Globus pallidus (tissue), 1 donor: ENCODE results near the gene PLAU.

Experiments used
- DNase-seq: peaks from one replicate; pipeline ENCODE4 v3.0.0-alpha.2; 2015; ENCODE audit warnings: low spot score

The PLAU gene

DNA sequence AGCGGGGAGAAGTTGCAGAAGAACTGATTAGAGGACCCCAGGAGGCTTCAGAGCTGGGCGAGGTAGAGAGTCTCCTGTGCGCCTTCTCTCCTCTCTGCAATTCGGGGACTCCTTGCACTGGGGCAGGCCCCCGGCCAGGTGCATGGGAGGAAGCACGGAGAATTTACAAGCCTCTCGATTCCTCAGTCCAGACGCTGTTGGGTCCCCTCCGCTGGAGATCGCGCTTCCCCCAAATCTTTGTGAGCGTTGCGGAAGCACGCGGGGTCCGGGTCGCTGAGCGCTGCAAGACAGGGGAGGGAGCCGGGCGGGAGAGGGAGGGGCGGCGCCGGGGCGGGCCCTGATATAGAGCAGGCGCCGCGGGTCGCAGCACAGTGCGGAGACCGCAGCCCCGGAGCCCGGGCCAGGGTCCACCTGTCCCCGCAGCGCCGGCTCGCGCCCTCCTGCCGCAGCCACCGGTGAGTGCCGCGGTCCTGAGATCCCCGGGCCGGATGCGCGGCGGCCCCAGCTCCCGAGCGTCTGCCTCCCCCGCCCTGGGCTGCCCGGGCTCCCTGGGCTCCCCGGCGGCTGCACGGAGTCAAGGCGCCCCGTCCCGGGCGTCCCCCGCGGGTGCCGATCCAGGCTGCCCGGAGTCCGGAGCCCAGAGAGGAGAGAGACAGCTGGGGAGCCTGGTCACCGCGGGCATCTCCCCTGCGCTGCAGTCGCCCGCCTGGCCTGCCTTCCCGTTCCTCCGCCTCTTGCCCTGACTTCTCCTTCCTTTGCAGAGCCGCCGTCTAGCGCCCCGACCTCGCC, at the start of gene PLAU:
PLAU (plus strand) TSS at position 369 of the 789 bp plus-strand sequence. CDS start 424 bp downstream, outside the sequence.
- DNase-seq = no peak

DNA sequence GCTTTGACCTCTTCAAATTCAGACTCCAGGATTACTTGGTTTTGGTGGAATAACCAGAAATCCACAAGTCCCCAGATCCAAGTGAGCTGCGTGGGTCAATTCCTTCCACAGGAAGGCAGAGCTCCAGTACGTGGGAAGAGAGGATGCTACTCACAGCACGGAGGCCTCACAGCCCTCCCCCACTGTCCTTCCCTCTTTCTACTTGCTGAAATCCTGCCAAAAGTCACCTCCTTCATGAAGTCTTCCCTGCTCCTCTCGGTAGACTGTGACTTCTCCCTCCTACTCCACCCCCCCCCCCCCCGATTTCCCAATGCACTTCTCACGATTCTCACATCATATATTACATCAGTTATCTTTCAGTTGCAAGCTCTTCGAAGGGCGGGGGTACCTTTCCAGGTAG, 48.9 kb upstream of the PLAU start:
- DNase-seq = no peak

DNA sequence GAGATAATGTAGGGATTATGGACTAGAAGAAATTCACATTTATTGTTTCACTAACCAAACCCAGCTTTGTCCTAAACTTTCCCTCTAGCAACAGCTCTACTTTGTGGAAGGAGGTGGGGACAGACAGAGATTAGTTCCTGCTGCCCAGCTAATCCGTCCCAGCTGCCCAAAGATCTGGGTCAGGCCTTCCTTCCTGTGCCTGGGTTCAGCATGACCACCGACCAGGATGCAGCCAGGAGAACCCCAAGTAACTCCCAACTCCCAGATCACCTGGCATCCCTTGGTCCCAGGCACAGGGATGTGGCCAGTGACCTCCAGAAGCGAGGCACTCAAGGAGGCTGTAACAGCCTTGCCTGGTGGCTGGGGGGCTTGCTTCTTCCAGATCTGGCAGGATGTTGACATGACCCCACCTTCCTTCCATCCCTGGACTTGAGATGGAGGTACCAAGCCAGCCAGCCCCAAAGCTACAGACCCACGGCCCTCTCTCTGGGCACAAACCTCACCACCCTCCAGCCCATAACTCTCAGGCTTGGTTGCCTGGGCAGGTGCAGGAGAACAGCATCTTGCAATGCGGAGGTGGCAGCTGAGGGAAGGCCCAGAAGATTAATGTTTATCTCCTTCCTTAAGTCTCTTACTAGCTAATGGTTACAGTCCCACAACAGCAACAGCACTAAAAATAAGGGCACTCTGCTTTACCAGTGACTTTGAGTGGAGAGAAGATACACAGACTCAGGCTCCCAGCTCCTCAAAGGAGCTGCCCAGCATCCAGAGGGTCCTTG, 47.7 kb upstream of the PLAU start:
- DNase-seq = no peak

DNA sequence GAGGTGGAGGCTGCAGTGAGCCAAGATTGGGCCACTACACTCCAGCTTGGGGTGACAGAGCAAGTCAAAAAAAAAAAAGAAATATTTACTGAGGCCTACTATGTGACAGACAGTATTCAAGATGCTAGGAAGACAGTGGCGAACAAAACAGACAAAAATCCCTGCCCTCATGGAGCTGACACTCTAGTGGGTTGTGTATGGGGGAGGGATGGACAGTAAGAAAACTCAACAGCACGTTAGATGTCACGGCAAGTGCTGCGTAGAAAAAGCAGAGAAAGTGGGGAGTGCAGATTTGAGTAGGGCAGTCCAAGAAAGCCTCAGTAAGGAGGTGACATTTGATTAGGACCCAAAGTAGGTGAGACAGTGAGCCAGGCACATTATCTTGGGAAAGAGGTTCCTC, 46.7 kb upstream of the PLAU start:
- DNase-seq = no peak

- DNase-seq = no peak
These were observed 45.8 kb upstream of the PLAU start for GRCh38 chr10:73865107-73865458.

DNA sequence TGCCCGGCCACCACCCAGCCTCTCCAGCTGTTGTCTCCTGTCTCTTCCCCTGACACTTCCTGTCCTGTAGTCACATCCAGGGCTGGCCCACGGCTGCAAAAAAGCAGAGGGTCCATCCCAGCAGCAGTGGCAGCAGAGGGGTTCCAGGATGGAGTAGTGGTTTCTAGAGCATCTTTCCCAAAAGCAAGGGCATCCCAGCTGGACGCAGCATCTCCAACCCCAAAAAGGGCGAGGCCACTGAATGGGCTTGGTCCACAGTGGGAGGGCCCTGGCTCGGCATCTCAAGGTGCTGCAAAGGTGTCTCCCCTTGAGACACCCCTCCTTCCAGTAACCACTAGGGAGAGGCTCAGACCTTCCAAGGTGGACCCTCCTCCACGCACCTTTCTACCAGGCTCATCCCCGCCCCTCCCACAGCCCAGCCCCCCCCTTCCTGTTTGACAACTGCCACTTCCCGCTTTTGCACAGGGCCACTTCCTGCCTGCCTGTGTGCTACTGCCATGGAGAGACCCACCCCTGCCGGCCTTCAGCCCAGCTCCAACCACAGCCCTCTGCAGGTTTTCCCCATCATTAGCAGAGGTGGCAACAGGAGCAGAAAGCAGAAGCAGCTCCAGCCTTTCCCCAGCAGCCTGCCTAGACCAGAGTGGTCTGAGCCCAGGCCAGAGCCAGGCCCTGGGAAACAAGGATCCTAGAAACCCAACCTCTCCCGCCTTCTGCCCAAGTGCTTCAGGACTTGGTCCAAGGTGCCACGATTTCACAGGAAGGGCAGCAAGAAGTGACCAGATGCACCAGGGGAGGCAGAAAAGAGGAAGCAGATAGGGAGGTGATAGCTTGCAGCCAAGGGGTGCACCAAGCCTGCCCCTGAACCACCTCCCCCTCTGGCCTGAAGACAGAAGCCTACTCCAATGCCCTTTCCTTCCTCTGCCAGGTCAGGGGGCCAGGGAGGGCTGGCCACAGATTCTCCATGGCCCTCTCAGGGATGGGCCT, 45.2 kb upstream of the PLAU start:
- no peak for DNase-seq

DNA sequence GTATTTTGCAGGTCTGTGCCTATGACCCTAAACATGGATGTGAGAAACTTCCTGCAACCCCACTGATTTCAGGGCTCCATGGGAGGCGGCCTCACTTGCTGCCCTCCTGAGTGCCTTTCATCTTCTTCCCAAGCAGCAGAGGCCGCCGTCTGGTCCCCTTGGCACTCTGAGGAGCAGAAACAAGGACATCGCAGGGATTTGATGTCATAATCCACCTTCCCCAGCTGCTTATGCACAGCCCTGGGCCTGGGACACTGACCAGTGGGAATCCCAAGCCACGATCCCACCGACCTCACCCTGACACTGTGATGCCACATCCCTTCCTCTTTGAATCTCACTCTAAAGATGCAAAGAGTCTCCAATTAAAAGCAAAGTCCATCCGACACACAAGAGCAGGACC, 44.3 kb upstream of the PLAU start:
- no peak for DNase-seq

DNA sequence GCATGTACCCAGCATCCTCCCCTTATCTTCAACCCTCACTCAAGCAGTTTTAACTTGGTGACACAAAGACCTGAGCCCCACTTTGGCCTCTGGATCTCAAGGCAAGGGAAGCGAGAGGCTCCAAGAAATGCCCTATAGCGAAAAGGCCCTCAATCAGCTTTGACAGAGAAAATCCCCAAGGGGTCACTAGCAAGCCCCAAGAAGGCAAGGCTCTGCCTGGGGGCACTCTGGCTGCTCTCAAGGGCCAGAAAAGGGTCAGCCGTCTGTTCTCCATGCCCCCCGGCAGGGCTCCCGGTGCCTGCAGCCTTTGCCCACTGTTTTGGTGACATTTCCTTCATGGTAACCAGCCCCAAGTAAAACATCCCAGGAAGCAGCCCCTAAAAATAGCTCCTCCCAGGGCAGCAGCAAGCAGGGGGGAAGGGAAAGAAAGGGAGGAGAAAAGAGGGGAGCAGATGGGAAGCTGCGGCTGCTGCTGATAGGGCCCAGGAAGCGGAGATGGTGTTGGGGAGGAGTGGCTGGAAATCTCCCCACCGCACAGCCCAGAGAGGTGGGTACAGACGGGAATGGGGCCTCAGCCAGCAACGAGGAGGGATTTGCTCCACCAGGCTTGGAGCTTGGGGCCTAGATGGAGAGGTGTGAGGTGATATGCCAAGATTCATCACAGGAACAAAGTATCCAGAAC, 43.7 kb upstream of the PLAU start:
- DNase-seq = no peak

DNA sequence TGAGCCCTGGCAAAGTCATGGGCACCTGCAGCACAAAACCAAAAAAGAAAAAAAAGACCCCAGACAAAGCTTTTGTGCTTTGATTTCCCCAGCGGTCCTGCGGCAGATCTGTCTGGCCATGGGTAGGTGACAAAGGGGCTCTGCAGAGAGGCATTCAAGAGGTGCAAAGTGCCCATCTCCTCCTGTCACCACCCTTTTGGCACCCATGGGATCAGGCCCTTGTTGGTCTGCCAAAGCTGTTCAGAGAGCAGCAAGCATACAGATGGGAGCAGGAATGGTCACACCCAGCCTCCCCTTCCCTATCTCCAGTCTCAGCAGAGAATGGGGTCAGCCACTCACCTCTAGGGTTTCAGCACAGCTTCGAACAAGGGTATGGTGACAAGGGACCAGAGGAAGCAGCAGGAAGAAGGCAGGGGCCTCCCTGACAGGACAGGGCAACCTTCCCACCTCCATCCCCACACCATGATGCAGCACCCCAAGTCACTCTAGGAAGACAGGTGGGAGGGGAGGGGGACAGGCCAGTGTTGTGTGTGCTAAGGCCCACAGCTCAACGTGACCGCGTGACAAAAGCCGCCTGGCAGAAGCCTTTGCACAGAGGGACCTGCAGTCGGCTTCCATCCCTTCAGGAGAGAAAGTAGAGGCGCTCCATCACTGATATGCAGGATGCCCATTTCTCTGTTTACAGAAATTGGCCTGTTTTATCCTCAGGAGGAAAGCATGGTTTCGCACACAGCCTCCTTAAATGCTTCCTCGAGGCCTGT, 42.9 kb upstream of the PLAU start:
- no peak for DNase-seq

DNA sequence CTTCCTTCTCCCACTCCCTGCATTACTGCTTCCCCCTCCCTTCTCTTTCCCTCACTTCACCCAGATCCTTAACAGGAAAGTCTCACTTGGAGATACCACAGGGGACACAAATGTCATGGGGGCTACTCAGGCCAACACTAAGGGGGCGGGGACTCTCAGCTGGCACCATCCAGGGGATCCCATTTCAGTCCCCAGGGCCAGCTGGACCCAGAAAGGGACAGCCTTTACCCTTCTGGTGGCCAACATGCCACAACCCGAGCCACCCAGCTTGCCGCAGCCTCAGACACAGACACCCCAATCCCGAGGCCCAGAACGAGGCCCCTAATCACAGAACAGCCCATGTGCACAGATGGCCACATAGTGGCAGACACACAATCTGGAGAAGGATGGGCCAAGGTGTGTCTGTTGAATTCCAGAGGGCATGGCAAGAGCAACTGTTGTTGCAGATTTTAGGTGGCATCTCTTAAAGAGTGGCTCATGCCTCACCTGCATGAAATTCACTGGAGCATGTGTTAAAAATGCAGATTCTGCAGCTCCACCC, 42.2 kb upstream of the PLAU start:
- DNase-seq = no peak

DNA sequence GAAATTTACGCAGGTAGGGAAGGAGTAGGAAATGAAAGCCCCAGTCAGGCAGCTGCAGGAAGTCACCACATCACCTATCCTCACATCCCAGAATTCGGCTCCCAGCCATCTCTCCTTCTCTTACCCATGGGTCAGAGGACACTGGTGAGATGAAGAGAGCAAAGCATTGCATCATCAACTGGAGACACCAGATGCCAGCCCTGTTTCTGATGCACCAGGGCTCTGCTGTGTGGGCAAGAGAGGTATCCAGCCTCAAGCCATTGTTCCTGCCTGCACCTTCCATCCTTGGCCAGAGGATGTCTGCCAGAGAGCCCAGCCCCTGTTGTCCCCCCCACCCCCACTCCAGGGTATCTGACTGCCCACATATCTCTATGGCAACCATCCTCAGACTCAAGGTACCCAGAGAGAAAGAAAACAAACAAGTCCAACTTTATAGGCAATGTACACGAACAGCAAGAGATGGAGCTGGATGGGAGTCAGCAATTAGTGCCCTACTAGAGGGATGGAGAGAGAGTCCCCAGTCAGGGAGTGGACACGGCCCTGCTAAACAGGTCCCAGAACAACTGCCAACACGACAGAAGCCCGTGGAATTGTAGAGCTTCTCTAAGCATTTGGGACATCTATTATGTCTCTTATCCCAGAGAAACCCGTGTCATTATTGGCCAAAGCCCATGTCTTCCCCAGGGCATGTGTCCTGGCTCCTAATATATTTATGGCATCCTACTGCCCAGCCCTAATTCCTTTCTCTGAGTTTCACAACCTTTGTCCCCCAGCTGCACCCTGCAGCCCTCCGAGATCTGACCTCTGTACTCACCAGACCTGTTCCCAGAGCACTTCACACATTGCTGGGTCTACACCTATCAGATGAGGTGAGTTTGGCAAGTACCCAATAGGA, 39.4 kb upstream of the PLAU start:
- no peak for DNase-seq

DNA sequence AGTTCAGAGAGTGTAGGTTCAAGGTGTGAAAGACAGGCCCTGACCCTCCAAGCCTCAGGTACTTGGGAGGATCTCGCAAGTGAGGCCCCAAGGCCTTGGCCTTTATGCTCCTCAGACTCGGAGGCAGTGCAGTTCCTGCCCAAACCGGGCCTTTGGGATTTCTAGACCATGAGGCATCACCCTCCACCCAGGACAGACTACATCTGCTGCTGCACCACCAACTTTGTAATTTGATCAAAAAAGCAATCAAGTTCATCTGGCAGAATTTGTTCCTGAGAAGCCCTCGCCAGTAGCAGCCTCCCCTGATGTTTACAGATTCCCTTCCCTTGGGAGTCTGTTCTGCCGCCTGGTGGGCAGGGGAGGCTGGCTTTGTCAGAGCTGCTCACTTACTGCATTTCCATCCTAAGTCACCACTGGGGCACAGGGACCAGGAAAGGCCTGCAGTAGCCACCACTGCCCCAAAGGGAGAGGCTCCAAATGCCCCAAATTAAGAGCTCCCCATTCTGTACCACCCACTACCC, 38.7 kb upstream of the PLAU start:
- no peak for DNase-seq

GRCh38 chr10:73873142-73873837, 37.6 kb upstream of the PLAU start:
- no peak for DNase-seq

DNA sequence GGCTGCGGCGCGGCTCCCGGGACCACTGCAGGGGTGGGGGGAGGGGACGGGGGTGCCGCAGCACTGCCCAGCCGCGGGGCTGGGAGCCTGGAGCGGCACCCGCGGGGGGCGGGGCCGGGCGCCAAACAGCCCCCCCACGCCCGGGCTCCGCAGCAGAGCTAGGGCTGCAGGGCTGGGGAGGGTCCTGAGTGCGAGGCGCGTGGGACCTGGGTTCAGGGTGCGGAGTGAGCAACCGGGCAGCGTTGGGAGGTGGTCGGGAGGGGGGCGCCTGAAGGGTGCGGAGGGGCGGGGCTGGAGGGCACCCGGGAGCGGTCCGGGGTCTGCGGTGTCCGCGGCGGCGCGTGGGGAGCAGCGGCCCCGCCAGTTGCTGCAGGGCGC, 37.1 kb upstream of the PLAU start:
- no peak for DNase-seq

GRCh38 chr10:73874267-73875138, 36.4 kb upstream of the PLAU start, which contains the start of gene CAMK2G:
CAMK2G (minus strand) TSS chr10:73874555; CDS start chr10:73874461, 94 bp downstream.
- peak; percentile 67 for DNase-seq

DNA sequence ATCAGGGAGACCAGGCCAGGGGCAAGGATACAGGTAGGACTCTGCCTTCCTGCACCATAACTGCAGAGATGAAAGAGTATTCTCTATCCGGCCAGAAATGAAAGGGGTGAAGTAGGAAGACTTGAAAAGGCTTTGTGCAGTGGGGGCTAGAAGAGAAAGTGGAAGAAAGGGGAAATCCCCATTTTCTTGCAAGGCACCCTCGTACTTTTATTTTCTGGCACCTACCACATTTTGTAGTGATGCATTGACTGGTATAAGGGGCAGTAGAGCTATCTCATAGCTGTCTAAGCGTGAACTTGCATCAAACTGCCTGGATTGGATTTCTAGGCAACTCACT, 35.8 kb upstream of the PLAU start:
- DNase-seq = no peak

DNA sequence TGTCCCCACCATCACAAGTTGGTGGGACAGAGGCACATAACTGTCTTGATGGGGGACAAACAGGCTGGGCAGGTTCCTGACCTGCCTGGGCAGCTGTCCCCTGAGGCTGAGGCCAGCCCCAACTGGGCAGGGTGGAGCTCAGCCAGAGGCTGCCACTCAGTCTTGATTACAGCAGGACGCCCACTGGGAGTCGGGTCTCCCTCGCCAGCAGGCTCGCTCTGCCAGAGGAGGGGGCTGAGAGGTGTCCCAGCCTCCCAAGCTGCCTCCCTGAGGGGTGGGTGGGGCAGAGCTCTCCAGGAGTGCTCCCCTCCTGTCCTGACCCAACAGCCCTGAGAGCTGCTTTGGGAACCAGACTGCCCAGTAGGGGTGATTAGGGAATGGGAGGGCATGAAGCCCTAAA, 34.8 kb upstream of the PLAU start:
- no peak for DNase-seq

DNA sequence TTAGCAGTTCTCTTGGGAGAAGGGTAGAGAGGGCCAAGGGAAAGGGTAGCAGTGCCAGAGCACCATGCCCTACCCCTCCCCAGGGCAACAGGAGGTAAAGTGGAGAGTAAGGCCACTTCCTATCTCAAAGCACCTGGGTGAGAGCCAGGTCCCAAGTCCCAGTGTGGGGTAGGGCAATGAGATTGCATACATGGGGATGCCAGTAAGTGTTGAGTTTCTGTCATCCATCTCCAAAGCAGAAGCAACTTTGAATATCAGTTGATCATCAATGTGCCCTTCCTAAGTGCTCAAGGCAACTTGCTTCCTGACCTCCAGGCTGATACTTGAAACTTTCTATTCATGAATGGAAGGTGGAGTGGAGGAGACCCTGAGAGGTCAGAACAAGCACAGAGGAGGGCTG, 34.4 kb upstream of the PLAU start:
- no peak for DNase-seq
